Fibroblast of skin of scalp (primary cell): ENCODE measurements around the gene PDXK.

ENCODE experiments used
- DNase-seq: peaks from one replicate; pipeline ENCODE4 v3.0.0-alpha.2; 2013

PDXK gene

DNA sequence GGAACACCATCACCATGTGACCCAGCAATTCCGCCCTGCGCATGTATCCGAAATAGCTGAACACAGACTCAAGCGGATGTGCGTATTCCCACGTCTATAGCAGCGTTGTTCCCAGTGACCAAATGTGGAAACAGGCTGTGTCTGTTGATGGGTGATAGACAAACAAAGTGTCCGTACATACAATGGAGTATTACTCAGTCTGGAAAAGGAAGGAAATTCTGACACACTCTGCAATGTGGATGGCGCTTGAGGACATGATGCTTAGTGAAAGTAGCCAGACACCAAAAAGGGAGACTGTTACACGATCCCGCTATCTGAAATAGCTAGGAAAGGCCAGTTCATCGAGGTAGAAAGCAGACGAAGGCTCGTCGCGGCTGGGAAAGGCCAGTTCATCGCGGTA, 25.8 kb downstream of the PDXK start:
- no peak for DNase-seq

DNA sequence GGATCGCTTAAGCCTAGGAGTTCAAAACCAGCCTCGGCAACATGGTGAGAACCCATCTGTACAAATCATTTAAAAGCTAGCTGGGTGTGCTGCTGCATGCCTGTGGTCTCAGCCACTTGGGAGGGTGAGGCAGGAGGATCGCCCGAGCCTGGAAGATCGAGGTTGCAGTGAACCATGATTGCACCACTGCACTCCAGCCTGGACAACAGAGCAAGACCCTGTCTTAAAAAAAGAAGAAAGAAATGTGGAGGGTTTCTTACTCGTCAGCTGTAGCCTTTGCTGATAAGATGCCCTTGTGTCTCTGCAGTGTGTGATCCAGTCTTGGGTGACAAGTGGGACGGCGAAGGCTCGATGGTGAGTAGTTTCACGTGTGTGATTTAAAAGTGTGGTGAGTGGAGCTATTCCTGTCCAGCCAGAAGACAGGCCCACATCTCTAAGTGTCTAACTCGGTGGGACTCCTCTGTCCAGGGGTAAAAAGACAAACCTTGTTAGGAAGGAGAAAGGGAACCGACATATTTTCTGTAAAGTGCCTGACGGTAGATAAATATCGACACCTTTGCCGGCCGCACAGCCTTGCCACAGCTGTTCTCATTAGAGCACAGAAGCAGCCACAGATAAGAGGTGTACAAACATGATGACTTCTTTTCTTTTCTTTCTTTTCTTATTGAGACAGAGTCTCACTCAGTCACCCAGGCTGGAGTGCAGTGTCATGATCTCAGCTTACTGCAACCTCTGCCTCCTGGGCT, 27.0 kb downstream of the PDXK start:
- DNase-seq, result no peak

GRCh38 chr21:43748622-43749021, 29.7 kb downstream of the PDXK start:
- no peak for DNase-seq

GRCh38 chr21:43749651-43750262, 30.8 kb downstream of the PDXK start:
- DNase-seq, result no peak

DNA sequence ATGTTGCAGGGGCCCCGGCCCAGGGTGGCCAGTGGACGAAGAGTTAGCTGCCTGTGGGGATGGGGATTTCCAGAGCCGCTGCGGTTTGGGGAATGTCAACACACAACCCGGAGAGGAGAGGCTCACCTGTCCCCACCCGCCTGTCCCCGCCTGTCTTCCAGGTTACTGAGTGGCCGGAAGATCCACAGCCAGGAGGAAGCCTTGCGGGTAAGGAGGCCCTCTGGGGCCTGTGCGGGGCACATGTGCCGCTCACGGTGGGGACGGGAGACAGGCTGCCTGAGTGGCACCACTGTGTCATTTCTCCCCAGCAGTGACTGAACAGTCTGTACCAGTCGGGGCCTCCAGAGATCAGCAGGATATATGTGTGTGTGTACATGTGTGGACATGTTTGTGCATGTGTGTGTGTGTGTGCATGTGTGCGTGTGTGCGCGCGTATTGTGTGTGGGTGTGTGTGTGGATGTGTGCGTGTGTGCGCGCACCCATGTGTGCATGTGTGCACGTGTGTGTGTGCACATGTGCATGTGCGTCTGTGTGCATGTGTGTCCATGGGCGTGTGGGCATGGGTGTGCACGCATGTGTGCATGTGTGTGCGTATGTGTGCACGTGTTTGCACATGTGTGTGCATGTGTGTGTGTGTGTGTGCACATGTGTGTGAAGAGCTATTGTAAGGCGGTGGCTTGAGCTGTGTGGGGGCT, 31.6 kb downstream of the PDXK start:
- no peak for DNase-seq

DNA sequence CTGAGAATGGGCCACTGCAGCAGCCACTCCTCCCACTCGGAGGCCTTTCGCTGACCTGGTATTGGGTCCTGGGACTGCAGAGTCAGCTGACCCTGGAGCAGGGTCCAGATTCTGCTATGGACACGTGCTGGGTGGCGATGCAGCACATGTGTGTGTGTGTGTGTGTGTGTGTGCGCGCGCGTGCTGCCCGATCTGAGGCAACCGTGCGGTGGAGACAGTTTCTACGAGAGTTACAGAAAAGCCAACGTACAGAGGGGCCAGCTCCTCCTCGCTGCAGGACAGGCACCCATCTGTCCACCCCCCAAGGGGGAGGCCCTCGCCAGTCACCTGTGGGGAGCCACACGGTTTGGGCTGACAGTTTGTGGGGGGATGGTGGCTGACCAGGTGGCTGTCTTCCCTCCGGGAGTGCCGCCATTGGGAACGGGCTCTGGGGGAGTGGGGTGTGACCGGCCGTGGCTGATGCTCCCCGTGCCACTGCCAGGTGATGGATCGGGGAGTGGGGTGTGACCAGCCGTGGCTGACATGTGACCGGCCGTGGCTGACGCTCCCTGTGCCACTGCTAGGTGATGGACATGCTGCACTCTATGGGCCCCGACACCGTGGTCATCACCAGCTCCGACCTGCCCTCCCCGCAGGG, 33.1 kb downstream of the PDXK start:
- no peak for DNase-seq

- DNase-seq, result no peak
Measured at GRCh38 chr21:43752758-43753438, 34.0 kb downstream of the PDXK start.

DNA sequence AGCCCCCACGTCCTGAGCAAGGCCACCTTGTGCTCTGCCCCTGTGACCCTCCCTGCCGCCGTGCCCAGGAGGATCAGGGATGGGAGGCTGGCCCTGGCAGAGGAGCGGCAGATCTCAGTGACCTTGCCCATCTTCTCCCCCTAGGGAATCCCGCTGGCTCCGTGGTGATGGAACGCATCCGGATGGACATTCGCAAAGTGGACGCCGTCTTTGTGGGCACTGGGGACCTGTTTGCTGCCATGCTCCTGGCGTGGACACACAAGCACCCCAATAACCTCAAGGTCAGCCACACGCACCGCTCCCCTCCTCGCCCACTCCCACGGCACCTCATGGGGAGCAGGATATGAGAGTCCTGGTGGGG, 34.5 kb downstream of the PDXK start:
- no peak for DNase-seq

- no peak for DNase-seq
Measured at GRCh38 chr21:43754948-43755781, 36.2 kb downstream of the PDXK start.

DNA sequence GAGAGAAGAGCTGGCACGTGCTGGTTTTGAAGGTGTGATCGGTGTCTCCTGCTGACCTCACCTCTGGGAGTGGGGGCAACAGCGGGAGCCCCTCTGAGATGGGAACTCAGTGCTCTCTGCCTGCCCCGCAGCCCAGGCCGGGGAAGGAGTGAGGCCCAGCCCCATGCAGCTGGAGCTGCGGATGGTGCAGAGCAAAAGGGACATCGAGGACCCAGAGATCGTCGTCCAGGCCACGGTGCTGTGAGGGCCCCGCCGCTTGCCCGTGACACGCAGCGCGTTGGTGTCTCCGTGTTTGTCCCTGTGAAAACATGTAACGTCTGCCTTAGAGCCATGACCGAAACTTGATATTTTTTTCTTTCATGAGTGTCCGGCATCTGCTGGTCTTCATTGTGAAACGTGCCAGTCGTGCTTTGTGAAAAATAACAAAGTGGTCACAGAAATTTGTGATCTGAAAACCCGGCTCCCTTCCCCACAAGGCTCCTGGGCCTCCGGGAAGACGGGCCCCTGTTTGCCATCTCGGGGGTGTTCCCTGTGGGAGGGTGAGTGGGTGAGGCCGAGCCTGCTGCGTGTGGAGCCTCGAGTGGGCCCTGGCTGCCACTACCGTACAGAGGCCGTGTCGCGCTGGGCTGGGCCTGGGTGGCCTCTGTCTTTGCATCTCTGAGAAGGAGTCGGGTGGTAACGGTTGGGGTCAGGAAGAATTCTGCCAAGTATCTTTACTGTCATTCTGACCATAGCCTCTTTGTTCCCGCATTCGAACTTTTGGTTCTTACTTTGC, 37.1 kb downstream of the PDXK start:
- no peak for DNase-seq

DNA sequence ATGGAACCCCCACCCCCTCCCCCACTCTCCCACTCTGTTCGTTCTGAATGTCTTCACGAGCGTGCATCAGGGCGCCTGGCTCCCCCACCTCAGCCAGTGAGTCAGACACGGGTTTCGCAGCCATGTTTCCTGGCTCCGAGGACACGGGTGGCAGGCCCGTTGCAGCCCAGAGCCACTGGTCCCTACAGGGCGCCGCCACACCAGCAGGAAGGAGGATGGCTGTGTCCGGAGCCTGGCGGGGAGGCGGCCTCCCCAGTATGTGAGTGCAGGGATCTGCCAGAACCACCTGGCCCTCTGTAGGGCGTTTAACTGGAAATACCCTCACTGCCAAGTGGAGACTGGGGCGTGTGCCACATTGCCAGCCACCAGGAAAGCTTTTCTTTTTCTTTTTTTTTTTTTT, 38.7 kb downstream of the PDXK start:
- DNase-seq, result no peak

GRCh38 chr21:43758111-43758641, 39.2 kb downstream of the PDXK start:
- DNase-seq, result peak; percentile 42

- DNase-seq, result no peak
Measured at GRCh38 chr21:43758811-43759210, 39.9 kb downstream of the PDXK start.

- DNase-seq, result no peak
Measured at GRCh38 chr21:43759651-43760050, 40.7 kb downstream of the PDXK start.

- no peak for DNase-seq
Measured at GRCh38 chr21:43760391-43760958, 41.5 kb downstream of the PDXK start.

GRCh38 chr21:43761886-43762285, 43.0 kb downstream of the PDXK start:
- no peak for DNase-seq

DNA sequence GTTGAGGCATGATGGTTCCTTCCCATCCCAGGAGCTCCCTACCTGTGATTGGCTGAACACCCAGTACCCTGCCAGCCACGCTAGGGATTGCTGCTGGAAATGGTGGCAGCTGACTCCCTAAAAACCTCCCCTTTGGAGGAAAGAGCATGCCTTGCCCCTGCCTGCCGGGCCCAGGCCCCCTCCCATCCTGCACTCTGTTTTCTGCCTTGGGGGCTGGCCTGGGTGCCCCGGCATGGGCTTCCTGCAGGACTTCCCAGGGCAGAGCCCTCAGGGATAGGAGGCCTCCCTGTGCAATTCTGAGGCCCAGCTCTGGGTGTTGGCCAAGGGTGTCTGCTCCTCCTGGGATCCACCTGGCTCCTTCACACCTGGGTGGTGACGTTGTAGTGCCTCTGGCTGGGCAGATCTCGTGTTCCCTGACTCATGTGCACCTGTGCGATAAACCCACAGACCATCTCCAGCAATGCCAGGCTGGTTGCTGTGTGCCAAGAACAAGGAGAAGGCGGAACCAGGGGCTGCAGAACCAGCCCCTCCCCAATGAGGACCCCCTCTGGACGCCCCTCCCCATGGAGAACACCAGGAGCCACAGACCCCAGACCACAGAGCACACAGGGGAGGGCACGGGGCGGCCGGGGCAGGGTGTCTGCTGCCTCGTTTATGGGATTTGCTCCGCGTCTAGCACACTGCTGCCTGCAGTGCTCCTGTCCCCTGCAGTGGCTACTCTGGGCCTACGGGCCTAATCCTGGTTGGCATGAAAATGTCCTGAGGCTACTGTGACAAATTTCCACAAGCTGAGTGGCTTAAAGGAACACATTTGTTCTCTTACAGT, 43.6 kb downstream of the PDXK start:
- no peak for DNase-seq

- DNase-seq, result no peak
Measured at GRCh38 chr21:43763901-43764523, 45.1 kb downstream of the PDXK start.
